GM19397 (cell line): Measurements from ENCODE around the gene SEMA4D.
"Not testable (repeated sequence)": the region's sequence is repeated elsewhere in the genome, so short reads cannot be mapped to it uniquely, and the experiment has no call there.

Source experiments
- ATAC-seq: cut with Tn5 transposase; IDR thresholded peaks from one replicate; pipeline ENCODE4 v1.9.1; 2021; ENCODE audit warnings: mild to moderate bottlenecking, moderate library complexity; ENCODE audit not compliant: unreplicated experiment

The SEMA4D gene

DNA sequence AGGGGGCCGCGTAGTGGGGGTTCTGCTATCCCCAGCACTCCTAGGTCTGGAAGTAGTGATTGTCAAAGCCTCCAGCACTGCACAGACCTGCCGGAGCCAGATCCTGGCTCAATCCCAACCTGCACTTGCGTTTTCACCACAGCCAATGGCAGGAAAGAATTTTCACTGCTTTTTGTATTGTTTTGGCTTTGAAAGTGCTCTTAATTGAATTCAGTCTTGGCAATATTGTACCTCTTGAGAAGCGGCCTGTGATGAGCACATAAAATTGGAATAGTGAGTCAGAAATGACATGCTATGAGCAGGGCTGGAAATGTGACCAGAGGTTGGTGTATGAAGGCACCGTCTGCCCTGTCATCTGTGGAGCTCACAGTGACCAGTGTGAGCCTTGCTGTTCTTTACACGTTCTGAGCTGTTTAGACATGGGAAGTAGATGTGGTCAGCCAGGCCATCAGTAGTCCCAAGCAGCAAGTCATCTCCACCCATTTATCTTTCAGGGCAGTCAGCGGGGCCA lies 138.1 kb downstream of the SEMA4D start:
- ATAC-seq, result no peak

GRCh38 chr9:89358985-89359384 lies 138.9 kb downstream of the SEMA4D start:
- ATAC-seq, result no peak

DNA sequence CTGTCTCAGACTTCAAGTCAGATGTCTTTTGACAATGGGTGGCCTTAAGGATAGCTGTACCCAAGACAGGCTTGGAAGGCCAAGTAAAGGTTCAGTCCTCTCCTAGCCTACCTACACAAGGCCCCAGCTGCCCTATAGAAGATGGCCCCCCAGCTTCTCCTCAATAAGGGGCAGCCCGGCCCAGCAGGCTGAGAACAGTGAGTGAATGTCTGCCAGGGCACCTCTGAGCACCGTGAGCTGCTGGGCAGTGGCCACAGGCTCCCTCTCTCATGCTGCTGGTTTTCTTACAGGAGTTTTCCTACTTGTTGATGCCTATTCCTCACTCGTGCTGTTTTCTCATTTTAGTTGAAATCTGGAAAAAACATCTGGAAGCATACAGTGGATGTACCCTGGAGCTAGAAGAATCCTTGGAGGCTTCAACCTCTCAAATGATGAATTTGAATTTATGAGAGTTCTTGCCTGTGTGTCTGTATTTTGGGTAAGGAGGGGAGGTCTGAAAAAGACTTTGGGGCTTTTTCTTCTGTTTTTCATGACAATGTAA lies 139.5 kb downstream of the SEMA4D start:
- no peak for ATAC-seq

DNA sequence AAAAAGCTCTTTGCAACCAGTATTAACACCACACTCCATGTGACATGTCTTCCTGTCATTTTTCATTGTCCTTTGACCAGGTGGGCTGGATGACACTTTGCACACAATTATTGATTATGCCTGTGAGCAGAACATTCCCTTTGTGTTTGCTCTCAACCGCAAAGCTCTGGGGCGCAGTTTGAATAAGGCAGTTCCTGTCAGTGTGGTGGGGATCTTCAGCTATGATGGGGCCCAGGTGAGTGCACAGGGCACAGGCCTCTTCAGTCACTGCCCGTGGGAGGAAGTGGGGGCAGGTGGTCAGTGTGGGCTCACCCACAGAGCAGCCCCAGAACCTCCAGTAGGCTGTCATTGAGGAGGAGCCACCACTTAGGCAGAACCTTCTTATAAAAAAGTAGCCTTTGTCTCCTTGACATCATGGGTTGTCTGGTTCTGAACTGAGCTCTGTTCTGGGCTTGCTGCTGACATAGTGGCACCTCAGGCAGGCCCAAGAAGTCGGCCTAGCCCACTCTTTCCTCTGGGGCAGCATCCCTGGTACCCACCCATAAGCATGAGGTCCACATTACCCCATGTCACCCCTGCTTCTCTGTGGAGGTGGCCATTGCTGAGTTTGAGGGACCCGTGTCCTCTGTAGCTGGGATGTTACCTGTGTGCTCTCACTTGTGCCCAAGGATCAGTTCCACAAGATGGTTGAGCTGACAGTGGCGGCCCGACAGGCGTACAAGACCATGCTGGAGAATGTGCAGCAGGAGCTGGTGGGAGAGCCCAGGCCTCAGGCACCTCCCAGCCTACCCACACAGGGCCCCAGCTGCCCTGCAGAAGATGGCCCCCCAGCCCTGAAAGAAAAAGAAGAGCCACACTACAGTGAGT lies 140.3 kb downstream of the SEMA4D start:
- no peak for ATAC-seq

DNA sequence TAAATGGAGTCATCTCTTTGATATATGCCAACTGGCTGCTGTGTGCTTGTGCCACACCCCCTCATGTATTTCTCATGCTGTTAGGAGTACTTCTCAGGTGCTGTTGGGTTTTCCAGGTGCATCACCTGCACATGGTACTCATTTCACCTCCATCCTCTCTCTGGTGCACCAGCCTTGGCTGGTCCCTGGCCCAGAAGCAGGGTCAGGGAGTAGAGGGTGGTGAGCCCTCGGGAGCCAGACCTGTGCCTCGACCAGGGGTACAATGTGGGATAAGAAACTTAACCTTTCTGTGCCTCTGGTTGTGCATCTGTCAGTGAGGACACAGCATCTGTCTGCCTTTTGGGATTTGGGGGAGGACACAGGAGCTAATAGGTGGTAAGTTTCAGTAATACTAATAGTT lies 141.1 kb downstream of the SEMA4D start:
- no peak for ATAC-seq

- no peak for ATAC-seq
Observed at GRCh38 chr9:89354471-89354870, 143.4 kb downstream of the SEMA4D start.

DNA sequence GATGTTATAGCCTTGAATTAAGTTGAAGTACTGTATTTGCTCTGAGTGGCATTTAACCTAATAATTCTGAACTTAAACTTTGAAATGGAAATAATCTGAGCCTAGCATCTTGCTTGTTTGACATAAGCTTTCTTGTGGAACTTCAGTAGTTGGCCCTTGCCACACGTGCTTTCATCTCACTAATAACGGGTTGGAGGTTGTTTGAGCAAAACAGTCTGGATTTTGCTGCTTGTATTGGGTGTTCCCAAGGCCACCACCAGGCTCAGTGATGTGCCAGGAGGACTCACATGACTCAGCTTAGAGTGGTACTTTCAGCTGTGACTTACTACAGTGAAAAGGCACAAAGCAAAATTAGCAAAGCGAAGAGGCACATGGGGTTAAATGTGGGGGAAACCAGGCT lies 143.9 kb downstream of the SEMA4D start:
- ATAC-seq, result no peak

- no peak for ATAC-seq
Observed at GRCh38 chr9:89352874-89353649, 144.9 kb downstream of the SEMA4D start.

DNA sequence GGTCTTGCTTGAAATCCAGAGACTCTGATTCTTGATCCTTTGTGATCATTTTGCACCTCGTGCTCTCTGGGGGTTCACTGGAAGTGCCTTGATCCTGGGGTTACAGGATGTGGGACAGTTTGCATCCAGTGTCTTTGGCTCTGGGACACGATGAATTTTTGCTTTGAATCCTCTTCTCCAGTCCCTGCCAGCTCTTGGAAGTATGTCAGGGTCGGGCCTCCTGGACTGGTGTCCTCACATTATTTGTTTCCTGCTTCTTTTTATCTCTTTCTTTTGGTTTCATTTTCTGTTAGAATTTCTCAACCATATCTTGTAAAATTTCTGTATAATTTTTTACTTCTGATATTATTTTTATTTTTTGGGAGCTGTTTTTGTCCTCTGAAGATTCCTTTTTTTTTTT lies 145.5 kb downstream of the SEMA4D start:
- ATAC-seq, result no peak

- ATAC-seq, result no peak
Observed at GRCh38 chr9:89351584-89352300, 146.2 kb downstream of the SEMA4D start.

DNA sequence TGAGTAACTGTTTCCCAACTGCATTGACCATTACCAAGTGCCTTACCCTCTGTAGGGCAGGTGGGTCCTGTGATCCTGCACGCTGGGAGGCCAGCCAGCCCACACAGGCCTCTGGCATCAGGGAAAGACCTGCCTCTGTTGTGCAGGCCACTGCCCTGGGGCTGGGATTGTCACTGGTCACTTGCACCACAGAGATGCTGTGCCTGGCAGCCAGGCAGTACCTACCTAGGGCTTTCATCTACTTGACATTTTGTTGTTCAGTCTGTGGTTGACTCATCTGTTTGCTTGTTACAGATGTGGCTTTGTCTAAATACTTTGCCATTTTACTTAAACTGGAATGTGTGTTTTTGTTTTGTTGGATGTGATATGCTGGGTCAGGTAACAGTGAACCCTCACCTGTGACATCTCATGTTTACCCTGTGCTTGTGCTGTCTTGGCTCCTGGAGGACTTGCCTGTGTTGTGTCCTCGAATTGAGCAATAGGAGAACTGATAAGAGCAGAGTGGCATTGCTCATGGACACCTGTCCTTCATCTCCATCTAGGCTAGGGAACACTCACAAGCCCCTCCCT lies 146.8 kb downstream of the SEMA4D start:
- ATAC-seq, result no peak

- ATAC-seq, result no peak
Observed at GRCh38 chr9:89349607-89350006, 148.3 kb downstream of the SEMA4D start.

GRCh38 chr9:89347651-89348050 lies 150.3 kb downstream of the SEMA4D start:
- no peak for ATAC-seq

DNA sequence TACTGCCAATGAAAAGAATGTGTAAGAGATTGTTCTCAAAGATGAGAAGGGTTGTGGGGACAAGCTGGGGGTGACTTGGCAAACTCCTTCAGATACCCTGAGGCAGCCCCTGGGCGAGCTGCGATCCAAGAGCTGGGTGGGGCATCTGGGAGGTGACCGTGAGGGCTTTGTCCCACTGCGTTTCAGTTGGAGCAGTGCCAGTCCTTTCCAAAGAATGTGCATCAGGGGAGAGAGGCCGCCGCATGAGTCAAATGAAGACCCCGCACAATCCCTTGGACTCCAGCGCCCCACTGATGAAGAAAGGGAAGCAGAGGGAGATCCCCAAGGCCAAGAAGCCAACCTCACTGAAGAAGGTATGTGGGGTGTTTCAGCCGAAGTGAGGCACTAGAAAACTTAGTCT lies 151.2 kb downstream of the SEMA4D start:
- no peak for ATAC-seq

DNA sequence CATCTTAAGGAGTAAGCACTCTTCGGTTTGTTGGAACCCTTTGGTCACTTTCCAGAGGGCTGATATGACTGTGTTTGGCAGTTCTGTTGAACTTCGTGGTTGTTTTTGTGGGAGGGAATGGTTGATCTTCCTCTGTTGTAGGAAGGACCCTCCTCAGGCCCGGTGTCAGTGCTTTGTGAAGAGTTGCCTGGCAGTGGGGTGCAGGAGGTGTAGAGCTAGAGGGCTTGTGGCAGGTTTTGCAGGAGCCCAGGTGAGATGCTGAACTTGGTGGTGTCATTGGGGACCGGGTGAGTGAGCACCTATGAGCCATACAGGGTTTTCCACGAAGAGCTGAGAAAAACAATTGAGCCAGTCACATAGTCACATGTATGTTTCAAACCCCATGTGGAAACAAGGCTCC lies 152.4 kb downstream of the SEMA4D start:
- ATAC-seq, result no peak

- not testable (repeated sequence) for ATAC-seq
Observed at GRCh38 chr9:89343812-89344211, 154.1 kb downstream of the SEMA4D start.

DNA sequence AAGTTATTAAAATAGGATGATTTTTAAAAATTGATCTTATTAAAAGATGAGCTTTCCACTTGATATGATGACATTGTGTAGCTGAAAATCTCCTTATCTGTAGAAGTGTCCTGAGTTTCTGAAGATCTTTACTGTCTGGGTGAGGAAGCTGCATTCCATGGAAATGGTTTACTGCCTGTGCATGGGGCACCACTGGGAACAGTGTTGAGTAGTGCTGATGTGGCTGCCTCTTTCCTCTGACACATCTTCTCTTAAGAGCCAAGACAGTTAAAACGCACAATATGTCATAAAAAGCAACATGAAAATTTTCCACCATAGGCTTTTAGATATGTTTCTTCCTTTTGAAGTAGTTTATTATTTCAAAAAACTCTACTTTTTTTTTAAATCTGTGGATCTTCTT lies 155.0 kb downstream of the SEMA4D start:
- ATAC-seq, result no peak

- no peak for ATAC-seq
Observed at GRCh38 chr9:89342213-89342612, 155.7 kb downstream of the SEMA4D start.

DNA sequence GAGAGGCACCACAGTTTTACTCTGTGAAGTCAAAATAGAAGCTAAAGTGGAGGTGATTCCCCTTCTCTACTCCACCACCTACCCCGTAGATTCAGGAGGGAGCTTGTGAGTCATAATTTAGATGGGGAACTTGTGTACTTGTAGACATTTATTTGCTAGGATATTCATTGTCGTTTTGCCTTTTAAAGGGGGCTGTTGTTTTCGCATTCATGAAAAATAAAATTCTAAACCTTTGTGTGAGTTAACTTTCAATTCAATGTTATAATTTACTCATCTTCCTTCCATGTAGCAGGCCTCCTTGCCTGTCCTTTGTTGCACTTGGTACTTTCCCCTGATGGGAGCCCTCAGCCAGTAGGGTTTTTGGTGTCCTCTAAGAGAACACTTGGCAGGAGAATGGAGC lies 157.6 kb downstream of the SEMA4D start:
- no peak for ATAC-seq

- ATAC-seq, result no peak
Observed at GRCh38 chr9:89339807-89340206, 158.1 kb downstream of the SEMA4D start.

DNA sequence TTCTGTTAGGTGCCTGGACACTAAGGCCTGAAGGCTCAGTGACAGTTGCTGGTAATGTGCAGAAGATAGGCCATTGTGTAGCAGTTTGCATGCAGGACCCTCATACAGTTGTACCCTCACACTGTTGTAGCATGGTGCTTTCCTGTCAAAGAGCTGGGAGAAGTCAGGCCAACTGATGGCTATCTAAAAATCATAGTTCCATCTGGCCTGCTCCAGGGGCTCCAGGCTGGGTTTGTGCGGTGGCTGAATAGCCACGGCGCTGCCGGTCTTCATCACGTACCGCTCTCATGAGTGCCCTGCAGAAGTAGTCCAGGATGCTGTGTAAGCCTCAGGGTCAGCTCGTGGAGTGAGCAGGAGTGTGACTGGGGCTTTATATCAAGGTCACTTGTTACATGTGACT lies 167.4 kb downstream of the SEMA4D start:
- ATAC-seq, result no peak
